Neural progenitor cell (in vitro differentiated cells): ENCODE results near the gene MPRIP. TPM values are rescaled to one million over a fixed set of nuclear protein-coding genes. Genes with fewer than 3 reads are reported as not detected.
"Not testable (repeated sequence)": the region's sequence is repeated elsewhere in the genome, so short reads cannot be mapped to it uniquely, and the experiment has no call there.

Source experiments
- DNase-seq: peaks from one replicate; pipeline ENCODE4 v3.0.0-alpha.2; 2016; ENCODE audit warnings: low spot score
- H2AFZ ChIP-seq: fragments of 200-600 bp; sonication (generic); replicated peaks from 2 replicates; pipeline ENCODE4 v1.6.1; 2016; ENCODE audit warnings: antibody characterized with exemption
- H3F3A ChIP-seq: fragments of 200-600 bp; sonication (generic); 2 replicates; pipeline ENCODE4 v1.6.1; 2016; ENCODE audit warnings: antibody characterized with exemption, low read depth
- H3K27ac ChIP-seq: fragments of 200-600 bp; sonication (generic); 2 replicates; pipeline ENCODE4 v1.5.1; 2016; ENCODE audit warnings: mild to moderate bottlenecking
- H3K27me3 ChIP-seq: fragments of 200-600 bp; sonication (generic); 2 replicates; pipeline ENCODE4 v1.6.1; 2016; ENCODE audit warnings: mild to moderate bottlenecking, moderate library complexity
- H3K36me3 ChIP-seq: fragments of 200-600 bp; sonication (generic); 2 replicates; pipeline ENCODE4 v1.5.1; 2016
- H3K4me1 ChIP-seq: fragments of 200-600 bp; sonication (generic); 2 replicates; pipeline ENCODE4 v1.6.1; 2016; ENCODE audit warnings: mixed run types
- H3K4me2 ChIP-seq: fragments of 200-600 bp; sonication (generic); 2 replicates; pipeline ENCODE4 v1.6.1; 2016
- H3K4me3 ChIP-seq: fragments of 200-600 bp; sonication (generic); 2 replicates; pipeline ENCODE4 v1.5.1; 2016
- H3K79me2 ChIP-seq: fragments of 200-600 bp; sonication (generic); 2 replicates; pipeline ENCODE4 v1.6.1; 2016; ENCODE audit warnings: low read depth
- H3K9ac ChIP-seq: fragments of 200-600 bp; sonication (generic); 2 replicates; pipeline ENCODE4 v1.6.1; 2016
- H3K9me3 ChIP-seq: fragments of 200-600 bp; sonication (generic); 2 replicates; pipeline ENCODE4 v1.5.1; 2016; ENCODE audit warnings: low read depth
- H4K20me1 ChIP-seq: fragments of 200-600 bp; sonication (generic); 2 replicates; pipeline ENCODE4 v1.6.1; 2016; ENCODE audit warnings: low read depth
- H3K27ac Mint-ChIP-seq: 3 replicates; pipeline ENCODE4 v1.8.0; 2021; ENCODE audit warnings: mixed read lengths
- H3K27me3 Mint-ChIP-seq: 2 replicates; pipeline ENCODE4 v1.8.0; 2022; ENCODE audit warnings: low read depth, mild to moderate bottlenecking, inconsistent platforms, moderate library complexity, mixed read lengths; ENCODE audit not compliant: insufficient read depth
- H3K36me3 Mint-ChIP-seq: 3 replicates; pipeline ENCODE4 v1.8.0; 2021; ENCODE audit warnings: mixed read lengths
- H3K4me1 Mint-ChIP-seq: 3 replicates; pipeline ENCODE4 v1.8.0; 2021; ENCODE audit warnings: mixed read lengths
- H3K4me3 Mint-ChIP-seq: 3 replicates; pipeline ENCODE4 v1.8.0; 2021; ENCODE audit warnings: mild to moderate bottlenecking, moderate library complexity, mixed read lengths
- H3K9me3 Mint-ChIP-seq: 3 replicates; pipeline ENCODE4 v1.8.0; 2020; ENCODE audit warnings: mixed read lengths
- CTCF ChIP-seq: fragments of 200-600 bp; sonication (generic); IDR thresholded peaks from 2 replicates; pipeline ENCODE4 v1.5.1; 2017; ENCODE audit warnings: antibody characterized with exemption, mild to moderate bottlenecking
- EZH2 ChIP-seq: fragments of 200-600 bp; sonication (generic); IDR thresholded peaks from 2 replicates; pipeline ENCODE4 v1.6.1; 2017; ENCODE audit warnings: antibody characterized with exemption, mild to moderate bottlenecking, moderate library complexity
- EZH2phosphoT487 ChIP-seq: fragments of 200-600 bp; sonication (generic); IDR thresholded peaks from 2 replicates; pipeline ENCODE4 v1.6.1; 2017; ENCODE audit warnings: antibody characterized with exemption
- total RNA-seq: library from RNA; depleted of rRNA; stranded (reverse); fragments of >200 nt; gene quantifications from 2 replicates; pipeline ENCODE4 v1.2.3, GENCODE V29; 2015; ENCODE audit warnings: low replicate concordance

The MPRIP gene
- total RNA-seq, 1 donor from 2014 or later: 42.1 TPM

GRCh38 chr17:17156107-17156506, 113.8 kb downstream of the MPRIP start:
- H3K4me1 ChIP-seq: no peaks in the 10 kb centered on the region
- H3K79me2 ChIP-seq: no peaks in the 10 kb centered on the region
- no peak overlapping the region for H2AFZ ChIP-seq
- no peak for DNase-seq
- no peaks in the 10 kb centered on the region for H3K9me3 ChIP-seq
- H3F3A ChIP-seq: no peaks in the 10 kb centered on the region
- Mint-ChIP-seq H3K36me3 (peaks cover 37% of the 10 kb centered on the region), H3K4me3 (no peak overlapping the region), H3K4me1 (no peaks in the 10 kb centered on the region), H3K27me3 (peaks cover 5% of the 10 kb centered on the region), H3K27ac (no peak overlapping the region), H3K9me3 (no peaks in the 10 kb centered on the region)
- no peaks in the 10 kb centered on the region for H3K36me3 ChIP-seq
- no peak overlapping the region for H3K4me3 ChIP-seq
- no peak overlapping the region for H3K27ac ChIP-seq
- H3K27me3 ChIP-seq: no peaks in the 10 kb centered on the region
- no peak overlapping the region for H3K4me2 ChIP-seq
- no peak for TF ChIP-seq EZH2phosphoT487
- no peak for TF ChIP-seq CTCF
- no peak for TF ChIP-seq EZH2
- no peak overlapping the region for H3K9ac ChIP-seq
- no peaks in the 10 kb centered on the region for H4K20me1 ChIP-seq

- H3K4me1 ChIP-seq: no peaks in the 10 kb centered on the region
- TF ChIP-seq EZH2 (no peak), CTCF (no peak), EZH2phosphoT487 (no peak)
- no peaks in the 10 kb centered on the region for H3K27me3 ChIP-seq
- Mint-ChIP-seq H3K9me3 (no peaks in the 10 kb centered on the region), H3K27ac (no peak overlapping the region), H3K27me3 (peaks cover 5% of the 10 kb centered on the region), H3K36me3 (peaks cover 36% of the 10 kb centered on the region), H3K4me3 (no peak overlapping the region), H3K4me1 (no peaks in the 10 kb centered on the region)
- no peak overlapping the region for H3K9ac ChIP-seq
- H3K79me2 ChIP-seq: no peaks in the 10 kb centered on the region
- no peaks in the 10 kb centered on the region for H4K20me1 ChIP-seq
- DNase-seq: no peak
- no peaks in the 10 kb centered on the region for H3K36me3 ChIP-seq
- no peaks in the 10 kb centered on the region for H3K9me3 ChIP-seq
- H3K4me2 ChIP-seq: no peak overlapping the region
- no peak overlapping the region for H3K27ac ChIP-seq
- no peaks in the 10 kb centered on the region for H3F3A ChIP-seq
- H3K4me3 ChIP-seq: no peak overlapping the region
- no peak overlapping the region for H2AFZ ChIP-seq
These were observed 114.3 kb downstream of the MPRIP start for GRCh38 chr17:17156511-17156910.

- H3K27ac ChIP-seq: no peak overlapping the region
- Mint-ChIP-seq H3K27ac (no peak overlapping the region), H3K4me1 (no peaks in the 10 kb centered on the region), H3K27me3 (peaks cover 5% of the 10 kb centered on the region), H3K9me3 (no peaks in the 10 kb centered on the region), H3K36me3 (peaks cover 34% of the 10 kb centered on the region), H3K4me3 (no peak overlapping the region)
- no peak overlapping the region for H3K4me3 ChIP-seq
- no peaks in the 10 kb centered on the region for H3F3A ChIP-seq
- no peak overlapping the region for H2AFZ ChIP-seq
- no peaks in the 10 kb centered on the region for H3K4me1 ChIP-seq
- H4K20me1 ChIP-seq: no peaks in the 10 kb centered on the region
- H3K36me3 ChIP-seq: no peaks in the 10 kb centered on the region
- no peak overlapping the region for H3K4me2 ChIP-seq
- no peak overlapping the region for H3K9ac ChIP-seq
- no peaks in the 10 kb centered on the region for H3K27me3 ChIP-seq
- H3K9me3 ChIP-seq: no peaks in the 10 kb centered on the region
- no peak for TF ChIP-seq EZH2
- no peak for TF ChIP-seq CTCF
- no peak for TF ChIP-seq EZH2phosphoT487
- no peak for DNase-seq
- H3K79me2 ChIP-seq: no peaks in the 10 kb centered on the region
These were observed 114.8 kb downstream of the MPRIP start for GRCh38 chr17:17157041-17157440.

GRCh38 chr17:17158506-17158905, 116.2 kb downstream of the MPRIP start:
- H2AFZ ChIP-seq, H3K4me1 ChIP-seq, H3K36me3 ChIP-seq, H3K27me3 ChIP-seq, H3K9me3 ChIP-seq, DNase-seq, H3K9ac ChIP-seq, H3K79me2 ChIP-seq, H3K27ac Mint-ChIP-seq, H3K4me2 ChIP-seq, H3K27ac ChIP-seq, H3K4me1 Mint-ChIP-seq, H3K9me3 Mint-ChIP-seq, H3K27me3 Mint-ChIP-seq, H3K4me3 Mint-ChIP-seq, H3F3A ChIP-seq, H3K4me3 ChIP-seq, H4K20me1 ChIP-seq: not testable (repeated sequence)
- H3K36me3 Mint-ChIP-seq: peaks cover 30% of the 10 kb centered on the region
